Activated CD4-positive, CD25-positive, alpha-beta regulatory T cell (primary cell): ENCODE measurements around the gene RAB18.
"Not testable (repeated sequence)": the region's sequence is repeated elsewhere in the genome, so short reads cannot be mapped to it uniquely, and the experiment has no call there.

Source experiments
- DNase-seq, 4 experiments: peaks; one replicate each; lab custom pipeline; 2025; lab: John Stamatoyannopoulos, UW

The RAB18 gene

DNA sequence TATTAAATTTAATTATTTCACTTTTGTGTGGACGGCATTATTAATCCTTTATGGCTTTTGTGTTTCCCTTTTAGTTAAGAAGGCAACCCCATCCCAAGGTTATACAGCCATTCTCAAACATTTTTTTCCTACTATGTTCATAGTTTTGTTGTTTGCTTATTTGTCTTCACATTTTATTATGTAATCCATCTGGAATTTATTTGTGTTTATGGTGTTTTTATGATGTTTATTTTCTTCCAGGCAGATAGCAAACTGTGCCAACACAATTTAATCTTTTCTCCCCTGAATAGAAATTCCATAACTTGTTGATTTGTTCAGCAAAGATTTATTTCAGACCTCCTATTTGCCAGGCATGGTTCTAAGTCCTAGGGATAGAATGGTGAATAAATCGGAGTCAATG lies 42.9 kb downstream of the RAB18 start:
- DNase-seq = no peak

DNA sequence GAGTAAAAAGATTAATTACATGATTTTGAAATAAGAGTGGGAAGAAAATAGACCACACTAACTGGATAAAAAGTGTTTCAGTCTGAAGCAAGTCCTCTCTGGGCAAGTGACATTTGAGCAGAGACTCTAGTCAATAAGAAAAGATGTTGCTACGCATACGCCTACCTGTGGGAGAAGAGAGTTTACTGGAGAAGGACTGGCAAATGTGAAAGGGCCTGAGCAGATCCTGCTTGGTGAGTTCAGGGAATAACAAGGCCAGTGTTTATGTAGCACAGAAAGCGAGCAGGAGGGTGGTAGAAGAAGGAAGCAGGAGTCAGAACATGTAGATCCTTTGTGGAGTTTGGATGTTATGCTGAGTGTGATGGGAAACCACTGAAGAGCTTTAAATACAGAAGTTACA lies 43.4 kb downstream of the RAB18 start:
- no peak for DNase-seq

DNA sequence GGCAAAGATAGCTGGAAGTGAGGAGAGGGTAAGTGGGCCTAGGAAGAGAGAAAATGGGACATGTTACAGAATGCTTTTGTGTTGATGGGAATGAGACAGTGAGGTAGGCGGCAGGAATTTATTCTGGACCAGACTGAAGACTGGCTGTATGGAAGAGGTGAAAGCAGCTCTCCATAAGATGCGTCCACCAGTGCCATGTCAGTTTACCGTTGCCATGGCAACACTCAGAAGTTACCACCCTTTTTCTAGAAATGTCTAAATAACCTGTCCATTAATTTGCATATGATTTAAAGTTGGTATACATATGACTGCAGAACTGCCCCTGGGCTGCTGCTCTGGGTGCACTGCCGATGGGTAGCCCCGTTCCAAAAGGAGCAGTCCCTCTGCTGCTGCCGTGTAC lies 46.7 kb downstream of the RAB18 start:
- DNase-seq = no peak

DNA sequence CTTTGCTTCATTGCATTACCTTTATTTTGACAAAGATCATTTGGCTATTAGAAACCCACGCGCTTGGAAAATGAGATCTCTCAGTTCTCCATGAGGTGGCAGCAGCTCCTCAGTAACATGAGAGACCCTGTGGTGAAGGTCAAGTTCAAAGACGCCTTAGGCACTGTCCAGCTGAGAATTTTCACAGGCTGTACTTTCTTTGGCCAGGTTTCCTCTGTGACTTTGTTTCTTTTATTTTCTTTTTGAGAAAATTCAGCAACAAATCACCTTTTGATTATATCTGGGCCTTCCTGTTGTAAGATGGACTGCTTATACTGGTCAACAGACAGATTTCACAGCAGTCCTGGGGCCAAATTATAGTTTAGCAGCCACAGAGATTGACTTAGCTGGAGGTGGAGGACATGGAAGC lies 54.5 kb downstream of the RAB18 start:
- no peak for DNase-seq

DNA sequence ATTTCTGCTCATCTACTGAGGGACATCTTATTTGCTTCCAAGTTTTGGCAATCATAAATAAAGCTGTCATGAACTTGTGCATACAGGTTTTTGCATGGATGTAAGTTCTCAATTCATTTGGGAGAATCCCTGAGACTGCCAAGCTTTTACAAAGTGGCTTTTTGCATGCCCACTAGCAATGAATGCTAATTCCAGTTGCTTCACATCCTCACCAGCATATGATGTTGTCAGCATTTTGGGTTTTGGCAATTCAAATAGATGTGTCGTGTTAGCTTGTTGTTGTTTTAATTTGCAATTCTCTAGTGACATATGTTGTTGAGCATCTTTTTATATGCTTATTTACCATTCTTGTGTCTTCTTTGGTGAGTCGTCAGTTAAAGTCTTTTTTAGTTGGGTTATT lies 57.2 kb downstream of the RAB18 start:
- DNase-seq = no peak

DNA sequence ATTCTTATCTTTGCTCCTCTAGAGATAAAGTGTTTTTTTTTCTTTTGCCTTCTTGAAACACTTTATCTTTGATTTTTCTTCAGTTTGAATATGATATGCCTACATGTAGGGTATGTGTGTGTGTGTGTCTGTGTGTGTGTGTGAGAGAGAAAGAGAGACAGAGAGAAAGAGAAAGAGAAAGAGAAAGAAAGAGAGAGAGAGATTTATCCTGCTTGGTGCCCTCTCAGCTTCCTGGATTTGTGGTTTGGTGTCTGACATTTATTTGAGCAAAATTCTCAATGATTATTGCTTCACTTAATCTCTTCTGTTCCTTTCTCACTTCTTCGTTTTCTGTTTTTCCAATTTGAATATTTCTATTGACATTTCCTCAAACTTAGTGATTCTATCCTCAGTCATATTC lies 60.3 kb downstream of the RAB18 start:
- no peak for DNase-seq

DNA sequence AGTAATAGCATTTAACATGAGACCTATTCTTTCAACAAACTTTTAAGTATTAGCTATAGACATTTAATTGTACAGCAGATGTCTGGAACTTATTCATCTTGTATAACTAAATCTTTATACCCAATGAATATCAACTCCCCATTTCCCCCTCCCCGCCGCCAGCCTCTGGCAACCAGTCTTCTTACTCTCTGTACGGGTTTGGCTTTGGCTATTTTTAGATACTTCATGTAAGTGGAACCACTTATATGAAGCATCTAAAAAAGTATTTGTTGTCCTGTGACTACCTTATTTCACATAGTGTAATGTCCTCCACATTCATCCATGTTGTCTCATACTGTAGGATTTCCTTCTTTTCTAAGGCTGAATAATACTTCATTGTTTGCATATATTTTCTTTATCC lies 60.8 kb downstream of the RAB18 start:
- no peak for DNase-seq

DNA sequence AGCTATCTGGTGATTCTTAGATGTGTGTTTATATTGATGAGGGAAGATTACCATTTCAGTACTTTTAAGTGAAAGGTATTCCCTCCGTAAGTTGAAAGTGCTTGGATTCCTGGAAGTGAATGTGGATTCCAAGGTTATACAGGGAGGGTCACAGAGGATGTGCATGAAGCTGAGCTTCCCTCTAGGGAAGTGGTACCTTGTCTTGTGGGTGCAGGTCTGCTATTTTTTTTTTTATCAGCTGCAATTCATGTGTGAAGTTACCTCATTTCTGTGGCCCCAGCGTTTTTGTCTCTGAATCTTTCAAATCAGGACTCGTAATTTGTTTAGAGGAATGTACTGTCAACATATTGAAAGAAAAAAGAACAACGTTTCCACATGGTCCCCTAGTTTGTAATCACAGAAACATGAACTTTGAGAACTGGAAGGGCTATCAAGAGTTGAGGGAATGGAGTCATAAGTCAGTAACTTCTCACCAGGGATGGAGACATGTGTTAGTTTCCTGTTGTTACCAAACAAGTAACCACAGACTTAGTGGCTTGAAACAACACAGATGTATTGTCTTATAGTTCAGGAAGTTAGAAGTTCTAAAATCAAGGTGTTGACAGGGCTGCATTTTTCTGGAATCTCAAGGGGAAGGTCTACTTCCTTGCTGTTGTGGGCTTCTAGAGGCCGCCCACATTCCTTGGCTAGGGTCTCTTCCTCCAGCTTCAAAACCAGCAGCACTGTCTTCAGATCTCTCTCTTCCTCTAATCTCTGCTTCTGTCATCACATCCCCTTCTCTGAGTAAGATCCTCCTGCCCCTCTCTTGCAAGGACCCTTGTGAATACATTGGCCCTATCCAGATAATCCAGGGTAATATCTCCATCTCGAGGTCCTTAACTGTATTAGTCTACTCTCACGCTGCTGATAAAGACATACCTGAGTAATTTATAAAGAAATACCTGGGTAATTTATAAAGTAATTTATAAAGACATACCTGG lies 64.4 kb downstream of the RAB18 start:
- no peak for DNase-seq

DNA sequence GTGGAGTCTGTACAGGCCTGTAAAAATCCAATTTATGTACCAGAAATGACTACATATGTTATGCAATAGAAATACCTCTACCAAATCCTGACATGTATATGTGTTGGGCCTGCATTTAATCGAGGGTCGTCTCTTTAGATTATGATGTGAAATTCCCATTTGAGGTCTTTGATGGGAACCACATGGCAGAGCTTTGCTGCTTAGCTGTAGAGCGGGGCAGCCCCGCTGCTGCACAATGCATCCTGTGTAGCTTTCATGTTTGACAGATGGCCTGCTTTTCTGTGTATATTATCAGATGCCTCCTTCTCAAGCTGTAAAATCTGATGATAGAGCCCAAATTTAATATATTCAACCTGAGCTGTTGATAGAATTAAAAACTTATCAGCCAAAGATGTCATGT lies 65.8 kb downstream of the RAB18 start:
- DNase-seq = no peak

DNA sequence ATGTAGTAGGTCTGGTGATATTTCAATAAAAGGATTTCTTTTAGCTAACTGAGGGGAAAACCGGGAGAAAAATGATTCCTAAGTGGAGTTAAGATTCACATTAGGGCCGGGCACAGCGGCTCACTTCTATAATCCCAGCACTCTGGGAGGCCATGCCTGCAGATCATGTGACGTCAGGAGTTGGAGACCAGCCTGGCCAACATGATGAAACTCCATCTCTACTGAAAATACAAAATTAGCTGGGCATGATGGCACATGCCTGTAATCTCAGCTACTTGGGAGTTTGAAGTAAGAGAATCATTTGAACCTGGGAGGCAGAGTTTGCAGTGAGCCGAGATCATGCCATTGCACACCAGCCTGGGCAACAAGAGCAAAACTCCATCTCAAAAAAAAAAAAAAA lies 72.9 kb downstream of the RAB18 start:
- not testable (repeated sequence) for DNase-seq

DNA sequence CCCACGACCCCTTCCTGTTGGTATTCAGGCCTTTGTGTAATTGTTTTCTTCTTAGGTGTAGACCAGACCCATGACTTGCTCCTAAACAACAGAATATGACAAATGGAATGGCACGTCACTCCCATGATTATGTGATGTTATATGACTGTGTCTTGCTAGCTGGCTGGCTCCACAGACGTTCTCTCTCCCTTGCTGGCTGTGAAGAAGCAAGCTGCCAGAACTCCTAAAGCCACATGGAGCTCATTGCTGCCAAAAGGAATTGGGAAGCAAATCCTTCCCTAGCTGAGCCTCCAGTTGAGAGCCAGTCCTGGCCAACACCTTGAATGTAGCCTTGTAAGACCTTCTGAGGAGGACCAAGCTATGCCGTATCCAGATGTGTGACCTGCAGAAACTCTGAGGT lies 74.2 kb downstream of the RAB18 start:
- DNase-seq = no peak

DNA sequence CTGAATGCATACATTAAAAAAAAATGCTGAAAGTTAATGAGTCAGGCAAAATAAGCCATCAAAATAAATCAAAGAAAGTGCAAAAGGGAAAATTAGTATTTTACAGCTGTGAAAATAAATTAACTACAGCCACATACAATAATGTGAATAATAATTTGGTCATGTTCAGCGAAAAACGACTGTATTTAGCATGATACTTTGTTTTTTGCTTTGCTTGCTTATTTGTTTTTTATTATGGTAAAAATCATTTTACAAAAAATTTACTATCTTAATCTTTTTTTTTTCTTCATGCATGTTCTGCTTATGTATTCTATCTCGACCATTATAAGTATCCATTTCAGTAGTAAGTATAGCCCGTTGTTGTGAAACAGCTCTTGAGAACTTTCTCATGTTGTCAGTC lies 77.1 kb downstream of the RAB18 start:
- no peak for DNase-seq

DNA sequence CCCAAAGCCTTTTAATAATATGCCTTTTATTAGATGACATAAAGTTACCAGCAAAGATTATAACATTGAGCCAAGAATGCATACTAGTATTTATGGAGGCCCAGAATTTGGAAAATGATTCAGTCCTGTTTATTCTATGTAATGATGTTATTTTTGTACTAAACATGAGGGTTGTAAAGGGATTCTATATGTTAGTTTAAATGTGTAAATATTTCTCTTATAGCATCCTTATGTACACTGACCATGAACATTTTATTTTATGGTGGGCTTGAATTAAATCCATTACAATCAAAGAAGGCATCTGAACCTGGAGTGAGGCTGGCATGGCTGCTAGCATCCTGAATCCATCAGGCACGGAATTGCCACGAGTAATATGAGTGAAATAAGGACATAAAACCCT lies 80.2 kb downstream of the RAB18 start:
- no peak for DNase-seq
